ENCODE data around the gene CDH11. TPM values are rescaled to one million over a fixed set of nuclear protein-coding genes. Genes with fewer than 3 reads are reported as not detected.

Gene CDH11
- total RNA-seq, 1 experiment from 2014 or later: 5.4 TPM

DNA sequence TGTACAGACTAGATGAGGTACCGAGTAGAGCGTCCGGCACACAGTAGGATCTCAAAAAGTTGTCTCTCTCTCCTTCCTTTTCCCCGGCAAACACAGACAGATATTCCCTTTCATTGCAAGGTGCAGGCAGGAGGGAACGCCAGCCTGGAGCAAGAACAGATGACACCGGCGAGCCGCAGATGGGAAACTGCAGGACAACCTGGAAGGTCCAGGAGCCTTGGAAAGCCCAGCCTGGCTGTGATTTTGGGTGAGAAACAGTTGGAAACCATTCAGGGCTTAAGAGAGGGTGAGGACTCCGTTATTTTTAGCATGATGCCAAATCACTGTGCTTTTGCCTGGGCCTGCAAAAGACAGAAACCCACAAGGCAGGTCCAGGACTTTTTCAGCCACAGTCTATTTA is 7.3 kb downstream of the CDH11 start:
- Histone ChIP-seq H3K14ac (ENCODE audit: insufficient read depth, low read length) (no peak overlapping the region), H3K4me1 (ENCODE audit: insufficient read depth, low read length) (no peaks in the 10 kb centered on the region; the same call in 1 of the 2 replicates), H3K27me3 (ENCODE audit: insufficient read depth, low read length) (no peaks in the 10 kb centered on the region), H3K23me2 (ENCODE audit: insufficient read length, low read depth, low read length, poor library complexity, severe bottlenecking) (no peaks in the 10 kb centered on the region), H3K9me3 (ENCODE audit: control insufficient read depth, low read depth, low read length) (no peaks in the 10 kb centered on the region), H2BK12ac (ENCODE audit: insufficient read length, low read depth, low read length) (no peak overlapping the region), H4K8ac (replicated peaks; ENCODE audit: insufficient read length, low read depth, low read length) (no peak overlapping the region), H2BK120ac (ENCODE audit: low read depth, low read length, poor library complexity, severe bottlenecking) (no peak overlapping the region), H2AFZ (ENCODE audit: low read length) (no peak overlapping the region), H4K5ac (ENCODE audit: insufficient read length, low read depth, low read length) (no peak overlapping the region), H2BK5ac (ENCODE audit: insufficient read length, low read length) (no peak overlapping the region), H3K56ac (ENCODE audit: insufficient read length, low read depth, low read length) (no peak overlapping the region), H3T11ph (ENCODE audit: low read length) (no peak overlapping the region), H2BK20ac (ENCODE audit: low read depth, low read length, poor library complexity, severe bottlenecking) (no peak overlapping the region), H3K9ac (ENCODE audit: extremely low read depth, insufficient read length, low read length) (no peak overlapping the region), H4K91ac (ENCODE audit: insufficient read length, low read depth, low read length) (no peak overlapping the region), H3K4me2 (ENCODE audit: insufficient read depth, insufficient read length, low read length) (no peak overlapping the region), H3K23ac (ENCODE audit: insufficient read length, low read depth, low read length) (no peak overlapping the region), H3K4ac (ENCODE audit: low read depth, low read length) (no peak overlapping the region), H4K20me1 (ENCODE audit: control insufficient read depth, insufficient read depth, insufficient read length) (no peaks in the 10 kb centered on the region), H2AK5ac (ENCODE audit: insufficient read length, low read length) (no peak overlapping the region), H2BK15ac (ENCODE audit: low read depth, low read length) (no peak overlapping the region), H3K79me1 (ENCODE audit: insufficient read depth, low read depth, low read length, poor library complexity, severe bottlenecking) (no peaks in the 10 kb centered on the region), H3K79me2 (ENCODE audit: insufficient read depth, low read length) (no peaks in the 10 kb centered on the region), H3K18ac (ENCODE audit: insufficient read length, low read depth, low read length) (no peak overlapping the region), H3K27ac (ENCODE audit: insufficient read length, low read depth, low read length) (no peak overlapping the region)
- no CpG with 5 or more reads among the region's 9 CpGs for WGBS (ENCODE audit: extremely low coverage, insufficient read length, low lambda C conversion rate)
- H3K4me1 Mint-ChIP-seq: peaks cover 13 to 24% of the 10 kb centered on the region in 2 experiments
- no peak for DNase-seq
- no peak overlapping the region for H3K4me3 Mint-ChIP-seq
- H3K27me3 Mint-ChIP-seq (ENCODE audit: low read depth): peaks cover 17% of the 10 kb centered on the region
- H3K9me3 Mint-ChIP-seq: no peaks in the 10 kb centered on the region
- H3K27ac Mint-ChIP-seq: no peak overlapping the region
- no peaks in the 10 kb centered on the region; a peak in 1 of 7 replicates for H3K36me3 Mint-ChIP-seq (ENCODE audit: insufficient read depth in 1 of 3, low read depth in 3 of 3)
- TF ChIP-seq CTCF (conservative IDR thresholded peaks at IDR 0.05): no peak
